ENCODE measurements around the gene CH25H.
"Not testable (repeated sequence)": the region's sequence is repeated elsewhere in the genome, so short reads cannot be mapped to it uniquely, and the experiment has no call there.

CH25H gene, protein sequence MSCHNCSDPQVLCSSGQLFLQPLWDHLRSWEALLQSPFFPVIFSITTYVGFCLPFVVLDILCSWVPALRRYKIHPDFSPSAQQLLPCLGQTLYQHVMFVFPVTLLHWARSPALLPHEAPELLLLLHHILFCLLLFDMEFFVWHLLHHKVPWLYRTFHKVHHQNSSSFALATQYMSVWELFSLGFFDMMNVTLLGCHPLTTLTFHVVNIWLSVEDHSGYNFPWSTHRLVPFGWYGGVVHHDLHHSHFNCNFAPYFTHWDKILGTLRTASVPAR

DNA sequence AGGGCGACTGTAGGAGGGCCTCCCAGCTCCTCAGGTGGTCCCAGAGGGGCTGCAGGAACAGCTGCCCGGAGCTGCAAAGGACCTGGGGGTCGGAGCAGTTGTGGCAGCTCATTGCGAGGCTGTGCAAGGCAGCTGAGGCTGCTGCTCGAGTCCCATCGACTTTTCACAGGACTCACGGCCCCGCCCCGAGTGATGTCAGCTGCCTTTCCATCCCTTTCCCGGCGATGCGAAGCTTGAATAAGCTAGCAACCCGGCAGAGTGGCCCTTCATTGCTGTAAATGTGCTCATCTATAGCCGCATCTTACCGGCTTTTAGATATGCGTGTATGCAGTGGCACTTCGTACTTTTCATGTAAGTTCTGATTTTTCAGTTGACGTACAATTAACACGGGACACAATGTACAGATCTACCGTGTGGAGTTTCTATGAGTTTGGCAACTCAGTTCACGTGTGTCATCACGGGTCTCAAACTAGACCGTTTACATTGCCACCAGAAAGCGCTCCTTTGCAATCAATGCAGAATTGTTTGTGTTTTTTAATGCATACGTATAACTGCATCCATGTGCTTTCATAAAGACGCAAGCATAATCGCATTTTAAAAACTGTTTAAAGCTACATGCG, at the start of gene CH25H:
TSS of gene CH25H (minus strand) at position 137 of the 620 bp plus-strand sequence. CDS start at position 112, 25 bp downstream.
- DNase-seq (ENCODE audit: extremely low spot score, insufficient read length, low read depth) (no peak), FAIRE-seq (peak; percentile 64)

DNA sequence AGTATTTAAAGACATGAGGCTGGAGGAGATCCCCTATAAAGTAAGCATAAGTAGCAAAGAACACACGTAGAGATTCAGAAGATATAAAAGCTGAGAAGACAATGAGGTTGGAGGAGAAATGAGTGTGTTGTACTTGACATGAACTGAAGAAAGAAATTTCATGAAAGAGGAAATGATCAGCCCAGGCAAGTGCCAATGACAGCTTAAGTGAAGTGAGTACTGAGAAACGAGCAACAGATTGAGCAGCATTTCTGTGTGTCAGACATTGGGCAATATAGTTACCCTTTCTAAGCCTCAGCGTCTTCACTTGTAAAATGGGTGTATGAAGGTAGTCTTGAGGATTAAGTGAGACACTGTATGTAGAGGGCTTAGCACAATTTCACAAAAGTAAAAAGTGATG, 49.2 kb upstream of the CH25H start:
- FAIRE-seq = no peak
- DNase-seq (ENCODE audit: extremely low spot score, insufficient read length, low read depth) = no peak

DNA sequence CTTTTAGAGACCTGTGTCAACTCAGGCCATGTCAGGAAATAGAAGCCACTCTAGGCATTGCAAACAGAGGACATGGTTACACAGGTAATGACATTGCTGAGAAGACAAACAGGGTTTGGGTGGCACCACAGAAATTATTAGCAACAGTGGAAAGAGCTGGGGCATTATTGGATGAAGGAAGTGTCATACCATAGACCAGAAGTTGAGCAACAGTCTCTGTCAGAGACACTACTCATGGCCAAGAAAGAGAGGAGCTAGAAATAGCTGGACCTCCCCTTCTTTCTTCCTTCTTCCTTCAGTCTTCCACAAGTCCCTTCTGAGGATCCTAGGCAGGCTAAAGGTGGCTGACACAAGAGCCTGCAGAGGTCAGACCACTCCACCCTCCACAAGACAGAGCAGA, 48.7 kb upstream of the CH25H start:
- no peak for FAIRE-seq
- DNase-seq (ENCODE audit: extremely low spot score, insufficient read length, low read depth) = no peak

DNA sequence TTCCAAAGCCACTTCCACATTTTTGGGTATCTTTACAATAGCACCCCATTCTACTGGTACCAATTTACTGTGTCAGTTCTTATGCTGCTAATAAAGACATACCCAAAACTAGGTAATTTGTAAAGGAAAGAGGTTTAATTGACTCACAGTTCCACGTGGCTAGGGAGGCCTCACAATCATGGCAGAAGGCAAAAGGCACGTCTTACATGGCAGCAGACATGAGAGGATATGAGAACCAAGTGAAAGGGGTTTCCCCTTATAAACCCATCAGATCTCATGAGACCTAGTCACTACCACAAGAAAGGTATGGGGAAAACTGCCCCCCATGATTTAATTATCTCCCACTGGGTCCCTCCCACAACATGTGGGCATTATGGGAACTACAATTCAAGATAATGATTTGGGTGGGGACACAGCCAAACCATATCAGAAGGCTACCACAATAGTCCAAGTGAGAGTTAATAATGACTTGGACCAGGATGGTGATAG, 48.0 kb upstream of the CH25H start:
- FAIRE-seq; DNase-seq (ENCODE audit: extremely low spot score, insufficient read length, low read depth): not testable (repeated sequence)

DNA sequence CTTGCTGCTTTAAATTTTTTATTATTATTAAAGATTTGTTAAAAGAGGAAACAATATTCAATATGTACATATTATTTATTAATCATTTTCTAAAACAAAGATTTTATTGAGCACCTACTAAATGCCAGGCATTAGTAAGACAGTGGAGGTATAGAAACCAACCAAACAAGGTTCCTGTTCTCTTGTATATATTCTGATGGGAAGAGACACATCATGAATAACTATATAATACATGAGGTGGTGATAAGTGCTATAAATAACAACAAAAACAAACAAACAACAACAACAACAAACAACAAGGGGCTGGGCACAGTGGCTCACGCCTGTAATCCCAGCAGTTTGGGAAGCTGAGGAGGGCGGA, 45.1 kb upstream of the CH25H start:
- FAIRE-seq = no peak
- no peak for DNase-seq (ENCODE audit: extremely low spot score, insufficient read length, low read depth)

DNA sequence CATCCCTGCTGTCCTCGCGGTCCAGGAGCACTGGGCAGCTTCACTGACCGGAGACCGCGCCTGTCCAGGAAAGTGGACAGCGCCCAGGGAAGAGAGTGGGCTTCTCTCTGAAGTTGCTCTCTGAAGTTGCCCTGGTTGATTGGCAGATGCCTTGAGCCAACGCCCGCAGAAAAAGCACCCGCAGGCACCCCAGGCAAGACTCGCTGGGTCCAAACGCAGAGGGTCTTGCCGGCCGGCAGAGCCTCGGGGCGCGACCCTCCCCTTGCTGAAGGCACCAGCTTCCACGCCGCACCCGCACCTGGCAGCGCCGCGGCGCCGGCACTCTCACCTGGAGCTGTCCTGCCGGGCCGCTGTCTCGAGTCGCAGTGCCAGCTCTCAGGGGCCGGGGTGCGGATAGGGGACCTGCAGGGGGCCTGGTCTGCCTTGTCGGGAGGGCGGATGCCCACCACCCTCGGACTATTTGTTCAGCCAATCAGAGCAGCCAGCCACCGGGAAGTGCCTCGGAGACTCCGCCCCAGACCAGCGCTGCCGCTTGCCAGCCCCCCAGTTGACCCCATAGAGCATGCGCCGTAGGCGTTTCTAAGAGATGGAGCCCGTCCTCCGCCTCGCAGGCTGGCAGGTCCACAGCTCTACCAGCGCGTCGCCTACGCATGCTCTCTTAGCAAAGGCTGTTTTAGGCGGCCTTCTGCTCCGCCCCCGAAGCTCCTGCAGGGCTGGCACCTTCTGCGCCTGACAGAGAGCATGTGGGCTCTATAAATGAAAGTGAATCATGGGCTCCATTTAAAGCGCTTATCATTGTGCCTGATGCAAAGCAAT, 44.5 kb upstream of the CH25H start, which contains the start of gene LIPA:
TSS of gene LIPA (minus strand) at position 367 of the 816 bp plus-strand sequence. CDS start 4,127 bp downstream, outside the sequence.
- DNase-seq (ENCODE audit: extremely low spot score, insufficient read length, low read depth) (peak; percentile 88), FAIRE-seq (peak; percentile 99)

DNA sequence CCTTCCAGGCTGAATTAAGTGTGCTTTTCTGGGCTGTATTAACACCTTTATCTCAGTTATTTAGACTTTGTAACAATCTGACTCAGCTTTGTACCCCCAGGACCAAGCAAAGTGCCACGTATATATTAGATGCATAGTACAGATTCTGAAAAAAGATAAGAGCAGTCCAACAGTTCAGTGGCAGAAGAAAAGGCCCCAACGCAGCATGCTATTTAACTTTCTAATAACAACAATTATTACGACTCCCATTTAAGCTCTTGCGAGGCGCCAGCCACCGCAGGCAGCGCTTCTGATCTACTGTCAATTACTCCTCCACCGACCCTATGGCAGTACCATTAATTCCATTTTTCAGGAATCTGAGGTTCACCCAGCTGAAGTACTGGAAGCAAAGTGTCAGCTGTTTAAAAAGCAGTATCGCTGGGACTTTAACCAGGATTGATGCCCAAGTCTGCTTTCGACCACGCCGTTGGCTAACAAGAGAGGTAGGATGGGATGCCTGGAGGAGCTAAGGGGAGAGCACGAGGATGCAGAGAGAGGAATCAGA, 43.8 kb upstream of the CH25H start:
- FAIRE-seq = peak; percentile 65
- DNase-seq (ENCODE audit: extremely low spot score, insufficient read length, low read depth) = no peak

DNA sequence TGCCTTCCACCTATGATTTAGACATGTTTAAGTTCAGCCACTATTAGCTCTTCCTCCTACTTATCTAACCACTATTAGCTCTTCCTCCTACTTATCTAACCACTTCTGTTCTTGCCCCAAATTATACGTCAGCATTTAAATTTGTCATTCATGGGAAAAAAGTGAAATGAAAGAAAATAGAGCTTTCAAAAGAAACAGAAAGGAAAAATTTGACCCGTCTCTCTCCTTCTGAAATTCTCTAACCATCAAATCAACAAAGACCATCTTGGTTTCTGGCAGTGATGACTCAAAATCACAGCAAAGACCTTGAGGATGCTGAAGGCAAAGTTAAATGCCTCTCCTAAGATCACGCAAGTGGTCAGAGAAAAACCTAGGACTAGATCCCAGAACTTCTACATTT, 41.9 kb upstream of the CH25H start:
- FAIRE-seq = peak; percentile 67
- DNase-seq (ENCODE audit: extremely low spot score, insufficient read length, low read depth) = no peak

DNA sequence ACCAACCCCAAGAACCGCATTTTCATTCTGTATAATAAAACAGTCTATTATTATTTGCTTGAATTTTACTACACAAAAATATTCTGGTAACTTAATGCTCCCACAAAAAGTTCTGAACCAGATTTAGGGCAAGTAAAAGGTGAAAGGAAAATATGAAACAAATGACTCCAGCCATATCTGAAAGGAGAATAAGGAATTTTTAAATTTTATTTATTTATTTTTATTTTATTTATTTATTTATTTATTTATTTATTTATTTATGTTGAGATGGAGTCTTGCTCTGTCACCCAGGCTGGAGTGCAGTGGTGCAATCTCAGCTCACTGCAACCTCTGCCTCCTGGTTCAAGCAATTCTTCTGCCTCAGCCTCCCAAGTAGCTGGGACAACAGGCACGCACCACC, 40.5 kb upstream of the CH25H start:
- DNase-seq (ENCODE audit: extremely low spot score, insufficient read length, low read depth); FAIRE-seq: not testable (repeated sequence)

DNA sequence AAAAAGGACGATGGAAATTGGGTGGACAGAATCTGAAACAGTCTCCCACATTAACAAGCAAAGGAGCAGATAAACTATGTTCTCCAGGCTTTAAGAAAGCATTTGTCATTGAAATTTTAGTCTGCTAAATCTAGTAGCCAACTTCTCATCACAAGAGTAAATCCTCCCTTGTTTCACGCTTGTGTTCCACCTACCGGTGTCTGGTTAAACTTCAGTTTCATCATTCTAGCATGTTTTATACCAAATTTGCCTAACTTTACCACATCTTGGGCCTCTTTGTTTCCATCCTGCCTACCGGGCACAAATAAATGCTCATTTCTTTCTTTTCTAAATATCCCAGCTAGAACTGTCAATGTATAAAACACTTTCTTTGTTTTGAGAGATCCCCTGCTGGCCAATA, 38.7 kb upstream of the CH25H start:
- no peak for DNase-seq (ENCODE audit: extremely low spot score, insufficient read length, low read depth)

DNA sequence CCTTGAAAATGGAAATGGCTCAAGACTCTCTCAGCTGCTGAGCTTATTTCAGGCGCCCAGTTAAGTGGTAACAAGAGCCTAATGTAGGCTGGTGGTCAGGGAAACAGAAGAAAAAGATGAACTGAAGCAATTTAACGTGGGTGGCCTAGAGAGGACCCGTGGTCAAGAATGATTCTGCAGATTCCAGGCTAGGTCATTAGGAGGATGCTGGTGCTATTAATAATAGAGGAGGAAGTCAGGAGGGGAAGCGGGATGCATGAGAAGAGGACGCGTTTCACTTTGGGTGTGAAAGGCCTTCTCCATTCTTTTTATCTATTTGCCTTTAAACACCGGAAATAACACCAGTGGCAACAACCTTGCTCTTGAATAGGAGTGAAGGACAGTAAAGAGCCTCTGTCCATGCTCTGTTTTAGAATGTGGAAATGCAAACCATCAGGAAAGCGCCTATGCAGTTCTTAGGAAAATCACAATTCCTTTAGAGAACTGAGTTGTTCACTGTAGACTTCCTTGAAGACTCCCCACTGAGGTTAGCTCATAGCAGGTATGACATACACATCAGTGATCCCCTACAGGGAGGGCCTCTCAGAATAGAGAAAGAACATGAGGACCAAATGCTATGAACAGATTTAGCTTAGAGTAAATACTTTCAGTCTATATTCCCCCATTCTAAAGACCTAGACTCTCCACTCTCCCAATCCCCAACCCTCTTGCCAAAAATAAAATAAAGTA, 35.9 kb upstream of the CH25H start:
- DNase-seq (ENCODE audit: extremely low spot score, insufficient read length, low read depth) = no peak
- FAIRE-seq = peak; percentile 78

More for the DNA sequence above, 38.7 kb upstream of the CH25H start:
- peak; percentile 98 for FAIRE-seq

DNA sequence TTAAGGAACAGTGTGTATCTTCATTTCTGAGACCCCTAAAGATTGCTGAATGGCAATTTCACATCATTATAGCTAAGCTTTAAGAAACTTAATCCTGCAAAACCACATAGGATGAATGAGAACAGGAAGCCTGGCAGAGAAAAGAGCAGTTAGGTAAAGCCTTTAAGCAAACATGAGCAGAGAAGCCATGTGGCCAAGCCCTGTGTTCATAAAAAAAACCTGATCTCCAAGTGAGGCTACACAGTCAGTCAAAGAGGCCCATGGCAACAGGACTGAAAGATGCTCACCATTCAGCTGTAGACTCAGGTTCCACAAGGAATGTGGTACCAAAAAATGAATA, 35.2 kb upstream of the CH25H start:
- FAIRE-seq (peak; percentile 56), DNase-seq (ENCODE audit: extremely low spot score, insufficient read length, low read depth) (no peak)

DNA sequence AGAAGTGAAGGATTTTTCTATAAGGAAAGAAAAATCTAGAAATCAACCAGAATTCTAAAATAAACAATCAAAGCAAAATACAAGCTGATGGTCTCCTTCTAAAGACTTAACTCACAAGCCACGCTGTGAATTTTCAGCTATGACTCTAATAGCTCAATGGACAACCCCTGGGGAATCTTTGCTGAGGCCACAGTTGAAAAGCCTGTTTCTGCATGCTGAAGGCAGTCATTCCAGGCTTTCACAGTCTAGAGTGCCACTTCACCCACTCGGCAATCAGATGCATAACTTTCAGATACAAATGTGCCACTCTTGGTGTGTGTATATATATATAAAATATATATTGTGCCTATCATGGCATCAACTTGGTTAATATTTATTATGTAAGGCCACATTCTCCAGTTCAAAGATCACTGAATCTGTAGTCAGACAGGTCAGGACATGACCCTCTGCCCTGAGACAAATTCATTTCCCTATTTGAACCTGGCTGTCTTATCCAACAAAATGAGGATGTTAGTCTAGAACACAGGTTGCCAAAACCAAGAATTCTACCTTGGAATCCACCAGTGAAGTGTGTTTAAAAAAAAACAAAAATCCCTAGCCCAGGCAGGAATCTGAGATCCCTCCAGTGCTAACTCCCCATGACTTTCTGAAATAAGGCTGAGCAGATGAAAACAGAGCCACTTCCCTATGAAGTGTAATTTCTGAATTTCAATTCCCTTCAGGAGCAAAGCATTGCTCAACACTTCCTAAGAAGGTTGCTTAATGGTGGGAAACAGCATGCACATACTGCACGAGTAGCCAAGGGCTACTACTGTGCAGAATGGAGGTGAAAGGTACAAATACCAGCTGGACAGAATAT, 34.6 kb upstream of the CH25H start:
- DNase-seq (ENCODE audit: extremely low spot score, insufficient read length, low read depth) = no peak
- FAIRE-seq = peak; percentile 76

DNA sequence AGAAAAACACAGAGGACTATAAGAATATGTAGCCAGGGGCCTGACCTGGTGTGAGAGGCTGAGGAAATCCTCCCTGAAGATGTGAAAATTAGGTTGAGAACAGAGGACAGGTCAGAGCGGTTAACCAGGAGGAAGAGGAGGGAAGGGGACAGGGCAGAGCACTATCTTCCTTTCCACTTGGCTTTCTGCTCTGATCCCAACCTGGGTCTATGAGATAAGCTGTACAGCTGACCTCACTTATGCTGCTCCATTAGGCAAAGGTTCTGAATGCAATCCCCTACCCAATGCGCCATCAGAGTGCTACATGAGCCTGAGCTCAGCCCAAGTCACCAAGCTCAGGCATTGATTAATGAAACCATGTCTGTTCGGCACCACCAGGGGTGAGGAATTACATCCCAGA, 33.9 kb upstream of the CH25H start:
- DNase-seq (ENCODE audit: extremely low spot score, insufficient read length, low read depth) (no peak), FAIRE-seq (peak; percentile 49)

DNA sequence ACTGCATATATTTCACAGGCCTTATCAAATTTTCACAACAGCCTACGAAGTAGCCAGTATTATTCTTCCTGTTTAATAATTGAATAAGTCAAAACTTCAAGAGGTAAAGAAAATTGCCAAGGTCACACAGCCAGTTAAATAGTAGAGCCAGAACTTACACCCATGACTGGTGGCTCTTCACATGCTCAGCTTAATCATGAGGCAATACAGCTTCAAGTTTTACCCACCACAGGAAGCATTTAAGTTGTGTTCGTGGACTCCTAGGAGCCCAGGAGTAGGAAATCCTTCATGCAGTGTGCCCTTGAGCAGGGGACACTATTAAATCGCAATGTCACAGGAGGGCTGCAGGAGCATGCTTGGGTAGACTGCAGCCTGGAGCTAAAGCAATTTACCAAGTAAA, 33.4 kb upstream of the CH25H start:
- FAIRE-seq (no peak), DNase-seq (ENCODE audit: extremely low spot score, insufficient read length, low read depth) (no peak)

DNA sequence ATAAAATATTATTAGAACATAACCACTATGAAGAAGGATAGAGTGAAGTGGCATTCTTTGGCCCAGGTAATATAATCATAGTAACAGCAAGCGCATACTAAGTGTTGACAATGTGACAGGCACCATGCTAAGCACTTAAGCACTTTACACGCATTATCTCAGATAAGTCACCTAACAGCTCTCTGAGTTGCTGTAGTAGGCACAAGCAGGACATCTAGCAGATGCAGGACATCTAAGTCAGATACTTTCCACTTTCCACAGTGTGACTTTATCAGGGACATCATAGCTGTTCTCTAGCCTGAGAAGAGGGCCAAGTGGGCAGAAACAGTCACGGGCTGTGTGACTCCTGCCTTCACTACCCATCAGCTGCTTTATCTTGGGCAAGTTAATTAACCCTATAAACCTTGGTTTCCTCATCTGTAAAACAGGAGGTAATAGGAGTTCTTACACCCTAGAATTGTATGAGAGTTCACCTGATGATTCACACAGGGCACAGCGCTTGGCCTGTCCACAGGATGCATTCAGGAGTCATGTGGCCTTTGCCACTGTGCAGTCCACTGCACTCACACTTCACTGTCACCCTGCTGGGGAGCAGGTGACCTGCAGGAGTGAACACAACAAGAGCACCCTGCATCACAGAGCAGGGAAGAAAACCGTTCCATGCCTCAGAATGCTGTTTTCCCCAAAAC, 32.0 kb upstream of the CH25H start:
- no peak for DNase-seq (ENCODE audit: extremely low spot score, insufficient read length, low read depth)
- FAIRE-seq = no peak

DNA sequence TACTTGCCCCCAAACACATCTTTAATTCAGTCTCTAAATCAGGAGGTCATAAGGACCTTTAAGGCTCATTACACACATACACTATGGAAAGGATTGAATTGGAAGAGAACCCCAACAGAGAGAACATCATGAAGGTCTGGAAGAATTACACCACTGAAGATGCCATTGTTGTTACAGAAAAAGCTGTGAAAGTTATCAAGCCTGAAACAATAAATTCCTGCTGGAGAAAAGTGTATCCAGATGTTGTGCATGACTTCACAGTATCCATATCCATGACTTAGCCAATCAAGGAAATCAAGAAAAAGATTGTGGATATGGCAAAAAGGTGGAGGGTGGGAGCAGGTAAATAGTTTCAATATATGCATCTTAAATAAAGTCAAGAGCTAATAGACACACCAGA, 30.7 kb upstream of the CH25H start:
- no peak for FAIRE-seq
- no peak for DNase-seq (ENCODE audit: extremely low spot score, insufficient read length, low read depth)

DNA sequence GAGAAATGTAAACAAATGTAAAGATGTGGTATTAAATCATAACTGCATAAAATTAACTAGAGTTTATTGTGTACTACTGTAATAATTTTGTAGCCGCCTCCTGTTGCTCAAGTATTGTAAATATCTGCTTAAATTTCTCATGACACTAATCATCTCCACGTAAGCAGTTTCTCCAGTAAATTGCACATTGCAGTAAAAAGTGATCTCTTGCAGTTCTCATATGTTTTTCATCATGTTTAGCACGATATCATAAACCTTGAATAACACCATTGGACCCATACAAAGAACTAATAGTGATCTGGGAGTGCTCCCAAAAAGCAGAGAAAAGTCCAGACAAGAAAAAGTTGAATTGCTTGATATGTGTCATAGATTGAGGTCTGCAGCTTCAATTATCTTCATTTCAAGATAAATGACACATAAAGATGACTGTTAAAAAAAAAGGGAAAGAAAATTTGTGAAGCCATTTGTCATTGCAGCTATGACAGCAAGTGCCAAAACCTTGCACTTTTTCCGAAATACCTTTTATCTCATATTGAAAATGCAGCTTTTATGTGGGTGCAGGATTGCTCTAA, 29.2 kb upstream of the CH25H start:
- DNase-seq (ENCODE audit: extremely low spot score, insufficient read length, low read depth) = no peak
- FAIRE-seq = no peak
